Right kidney (tissue), 1 donor: ENCODE results near the gene VWF.
A peak's percentile ranks its signal among the peaks of the same experiment; 100 is the strongest.

ENCODE experiments used
- DNase-seq: peaks from one replicate; pipeline ENCODE4 v3.0.0-alpha.2; 2016

Gene VWF

GRCh38 chr12:6076776-6077691 is 47.4 kb downstream of the VWF start:
- no peak for DNase-seq

- no peak for DNase-seq
These were observed 48.1 kb downstream of the VWF start for GRCh38 chr12:6076346-6076745.

- no peak for DNase-seq
These were observed 49.4 kb downstream of the VWF start for GRCh38 chr12:6074979-6075585.

GRCh38 chr12:6074427-6074826 is 50.0 kb downstream of the VWF start:
- peak; percentile 46 for DNase-seq

- DNase-seq = no peak
These were observed 51.0 kb downstream of the VWF start for GRCh38 chr12:6073426-6073825.

GRCh38 chr12:6072302-6072752 is 52.1 kb downstream of the VWF start:
- DNase-seq = no peak

GRCh38 chr12:6071589-6071988 is 52.9 kb downstream of the VWF start:
- DNase-seq = no peak

GRCh38 chr12:6070472-6071257 is 53.8 kb downstream of the VWF start:
- no peak for DNase-seq

GRCh38 chr12:6069437-6070093 is 54.9 kb downstream of the VWF start:
- DNase-seq = no peak

GRCh38 chr12:6068227-6068626 is 56.2 kb downstream of the VWF start:
- no peak for DNase-seq

GRCh38 chr12:6067152-6067916 is 57.1 kb downstream of the VWF start:
- DNase-seq = no peak

GRCh38 chr12:6066651-6067050 is 57.8 kb downstream of the VWF start:
- no peak for DNase-seq

- DNase-seq = no peak
These were observed 58.6 kb downstream of the VWF start for GRCh38 chr12:6065863-6066199.

- DNase-seq = no peak
These were observed 59.2 kb downstream of the VWF start for GRCh38 chr12:6065131-6065862.

GRCh38 chr12:6062757-6063735 is 61.4 kb downstream of the VWF start:
- peak; percentile 62 for DNase-seq

- DNase-seq = no peak
These were observed 62.1 kb downstream of the VWF start for GRCh38 chr12:6062395-6062756.

GRCh38 chr12:6061660-6062059 is 62.8 kb downstream of the VWF start:
- DNase-seq = no peak

- DNase-seq = no peak
These were observed 64.5 kb downstream of the VWF start for GRCh38 chr12:6059860-6060565.

- DNase-seq = no peak
These were observed 65.2 kb downstream of the VWF start for GRCh38 chr12:6059221-6059620.
